Spleen (tissue), 7 donors: ENCODE results near the gene RPP21.

ENCODE experiments used
- CTCF ChIP-seq, 11 experiments: fragments of 200-600 bp in 7 of 11; fragments of 450-650 bp in 4 of 11; sonication (generic) in 4 of 11; IDR thresholded peaks in 8 of 11; conservative IDR thresholded peaks in 3 of 11; 1 replicate in 7 of 11; 2 replicates in 4 of 11; pipeline versions ENCODE4 v1.4.0 to v1.8.0; 2016 to 2021; ENCODE audit warnings: antibody characterized with exemption in 11 of 11, inconsistent platforms in 4 of 11, mild to moderate bottlenecking in 1 of 11
- POLR2A ChIP-seq, 3 donors: fragments of 450-650 bp; IDR thresholded peaks; one replicate each; pipeline ENCODE4 v1.5.1; 2017; ENCODE audit warnings: antibody characterized with exemption in 3 of 3, mild to moderate bottlenecking in 1 of 3
- donor health status: DM: no; HTN: no; CAD: no; lungs with moderate emphysema.
- donor health status: DM: no; HTN: no; CAD: no.
- donor health status: DM: no; HTN: no; CAD: no.

- TF ChIP-seq CTCF (IDR thresholded peaks at IDR 0.05 in 8 of 11, conservative IDR thresholded peaks at IDR 0.05 in 3 of 11) = peak in 2 of 11 experiments; percentile 8 to 42
- TF ChIP-seq POLR2A (IDR thresholded peaks at IDR 0.05) = peak in 2 of 3 donors; percentile 75 to 79
Measured at GRCh38 chr6:30326526-30327231, 18.3 kb upstream of the RPP21 start, which contains the start of gene TRIM39.
